ENCODE results near the gene JAKMIP2. TPM values are rescaled to one million over a fixed set of nuclear protein-coding genes. Genes with fewer than 3 reads are reported as not detected.

JAKMIP2 gene
- total RNA-seq, 4 donors from 2014 or later: 0.20 TPM; not detected in 3

DNA sequence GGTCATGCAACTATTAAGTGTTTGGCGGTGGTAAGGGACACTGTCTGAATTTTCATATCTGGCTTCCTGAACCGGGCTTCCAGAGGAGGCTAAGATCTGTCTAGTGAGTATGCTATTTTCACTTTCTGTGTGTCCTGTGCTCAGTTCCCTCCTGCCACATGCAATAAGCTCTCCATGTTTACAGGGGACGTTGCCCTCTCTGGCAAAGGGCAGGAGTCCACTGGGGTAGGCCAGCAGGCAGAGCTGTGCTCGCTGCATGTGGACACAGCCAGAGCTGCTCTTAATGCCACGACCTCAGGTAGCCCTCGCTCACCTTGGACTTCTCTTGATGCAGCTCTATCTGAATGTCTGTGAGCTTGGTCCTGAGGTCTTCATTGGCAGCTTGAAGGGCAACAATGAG is 111.2 kb downstream of the JAKMIP2 start:
- Histone ChIP-seq H3K4me3 (no peak overlapping the region), H3K4me1 (no peaks in the 10 kb centered on the region), H3K27me3 (no peaks in the 10 kb centered on the region), H3K36me3 (no peaks in the 10 kb centered on the region), H3K27ac (no peak overlapping the region), H3K9me3 (no peaks in the 10 kb centered on the region)
- in situ Hi-C loops (cut with MboI; ENCODE audit: low sequenced_read_pairs in 4 of 4) (no loop called here), intact Hi-C loops (cut with DNase I; ENCODE audit: low total_unique reads) (no loop called here)
- DNase-seq: no peak
- no peak for TF ChIP-seq POLR2A (IDR thresholded peaks at IDR 0.05)
- TF ChIP-seq CTCF (IDR thresholded peaks at IDR 0.05 in 4 of 5, conservative IDR thresholded peaks at IDR 0.05 in 1 of 5): no peak
- ATAC-seq: no peak

DNA sequence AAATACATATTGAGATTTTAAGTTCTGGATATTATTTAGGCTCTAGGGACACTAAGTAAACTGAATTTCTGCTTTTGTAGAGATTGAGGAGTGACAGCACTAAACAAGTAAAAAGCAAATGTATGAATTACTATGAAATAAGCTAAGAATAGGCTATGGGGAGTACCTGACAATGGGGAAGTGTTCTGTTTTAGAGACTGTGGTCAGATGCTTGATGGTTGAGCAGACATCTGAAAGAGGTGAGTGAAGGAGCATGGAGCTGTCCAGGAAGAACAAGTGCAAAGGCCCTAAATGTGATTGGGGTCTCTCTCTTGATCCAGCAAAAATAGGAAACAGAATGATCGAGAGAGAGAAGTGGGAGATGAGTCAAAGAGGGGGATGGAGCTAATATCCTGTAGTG is 111.7 kb downstream of the JAKMIP2 start:
- DNase-seq (no peak), ATAC-seq (no peak)
- TF ChIP-seq POLR2A (IDR thresholded peaks at IDR 0.05): no peak
- TF ChIP-seq CTCF (IDR thresholded peaks at IDR 0.05 in 4 of 5, conservative IDR thresholded peaks at IDR 0.05 in 1 of 5): no peak
- intact Hi-C loops (cut with DNase I; ENCODE audit: low total_unique reads) (no loop called here), in situ Hi-C loops (cut with MboI; ENCODE audit: low sequenced_read_pairs in 4 of 4) (no loop called here)
- Histone ChIP-seq H3K27ac (no peak overlapping the region), H3K4me3 (no peak overlapping the region), H3K27me3 (no peaks in the 10 kb centered on the region), H3K4me1 (no peaks in the 10 kb centered on the region), H3K36me3 (no peaks in the 10 kb centered on the region), H3K9me3 (no peaks in the 10 kb centered on the region)

DNA sequence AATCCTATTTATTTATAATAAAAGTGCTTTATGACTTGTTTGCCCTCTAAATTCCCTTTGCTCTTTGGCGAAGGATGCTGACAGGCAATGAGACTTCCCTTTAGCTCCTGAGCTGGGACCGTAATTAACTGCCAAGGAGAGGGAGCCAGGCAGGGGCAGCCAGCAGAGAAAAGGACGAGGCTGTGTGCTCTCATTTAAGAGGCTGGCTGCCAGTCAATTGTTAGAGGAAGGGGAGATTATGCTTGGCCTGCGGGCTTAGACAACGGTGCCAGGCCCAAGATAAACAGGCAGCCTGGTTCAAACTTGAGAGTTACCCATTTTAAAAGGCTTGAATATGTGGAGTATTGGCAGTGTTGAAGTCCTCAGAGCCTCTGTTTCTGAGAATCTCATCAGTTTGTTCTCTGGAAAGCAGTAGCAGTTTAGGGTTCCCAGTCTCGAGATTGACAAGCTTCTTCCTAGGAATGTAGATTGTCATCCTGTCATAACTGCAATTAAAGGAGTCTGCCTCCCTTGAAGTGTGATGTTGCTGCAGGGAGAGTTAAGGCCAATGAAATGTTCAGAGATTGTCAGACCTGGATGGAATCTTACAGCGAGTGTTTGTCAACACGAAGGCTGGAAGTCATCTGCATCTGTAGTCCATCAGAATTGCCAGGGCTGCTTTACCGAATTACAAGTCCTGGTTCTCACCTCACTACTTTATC is 113.2 kb downstream of the JAKMIP2 start:
- Histone ChIP-seq H3K4me1 (no peaks in the 10 kb centered on the region), H3K4me3 (no peak overlapping the region), H3K27ac (no peak overlapping the region), H3K36me3 (no peaks in the 10 kb centered on the region), H3K27me3 (no peaks in the 10 kb centered on the region), H3K9me3 (no peaks in the 10 kb centered on the region)
- DNase-seq (no peak), ATAC-seq (no peak)
- TF ChIP-seq POLR2A (IDR thresholded peaks at IDR 0.05) (no peak), CTCF (IDR thresholded peaks at IDR 0.05 in 4 of 5, conservative IDR thresholded peaks at IDR 0.05 in 1 of 5) (no peak)
- in situ Hi-C loops (cut with MboI; ENCODE audit: low sequenced_read_pairs in 4 of 4) (no loop called here), intact Hi-C loops (cut with DNase I; ENCODE audit: low total_unique reads) (no loop called here)

DNA sequence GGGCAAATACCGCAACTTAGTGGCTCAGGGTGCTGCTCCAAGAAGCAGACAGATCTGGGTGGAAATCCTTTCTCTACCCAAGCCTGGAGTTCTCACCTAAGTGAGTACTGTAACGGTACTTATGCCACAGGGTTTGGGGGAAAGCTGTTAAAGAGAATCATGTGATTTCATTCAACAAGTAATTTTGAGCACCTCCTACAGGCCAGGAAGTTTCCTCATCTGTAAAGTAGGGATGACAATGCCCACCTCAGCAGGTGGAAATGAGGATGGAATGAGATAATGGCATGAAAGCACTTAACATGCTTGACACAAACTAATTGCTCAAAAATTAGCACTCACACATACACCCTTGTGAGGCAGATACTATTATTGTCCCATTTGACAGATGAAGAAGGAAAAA is 114.1 kb downstream of the JAKMIP2 start:
- intact Hi-C loops (cut with DNase I; ENCODE audit: low total_unique reads) (no loop called here), in situ Hi-C loops (cut with MboI; ENCODE audit: low sequenced_read_pairs in 4 of 4) (no loop called here)
- no peak for TF ChIP-seq POLR2A (IDR thresholded peaks at IDR 0.05)
- TF ChIP-seq CTCF (IDR thresholded peaks at IDR 0.05 in 4 of 5, conservative IDR thresholded peaks at IDR 0.05 in 1 of 5): no peak
- no peak for DNase-seq
- Histone ChIP-seq H3K27me3 (no peaks in the 10 kb centered on the region), H3K4me3 (no peak overlapping the region), H3K27ac (no peak overlapping the region), H3K36me3 (no peaks in the 10 kb centered on the region), H3K4me1 (no peaks in the 10 kb centered on the region), H3K9me3 (no peaks in the 10 kb centered on the region)
- ATAC-seq: no peak

- TF ChIP-seq CTCF (IDR thresholded peaks at IDR 0.05 in 4 of 5, conservative IDR thresholded peaks at IDR 0.05 in 1 of 5): no peak
- no peak for TF ChIP-seq POLR2A (IDR thresholded peaks at IDR 0.05)
- intact Hi-C loops (cut with DNase I; ENCODE audit: low total_unique reads) (no loop called here), in situ Hi-C loops (cut with MboI; ENCODE audit: low sequenced_read_pairs in 4 of 4) (no loop called here)
- Histone ChIP-seq H3K4me1 (no peaks in the 10 kb centered on the region), H3K27ac (no peak overlapping the region), H3K36me3 (no peaks in the 10 kb centered on the region), H3K4me3 (no peak overlapping the region), H3K9me3 (no peaks in the 10 kb centered on the region), H3K27me3 (no peaks in the 10 kb centered on the region)
- ATAC-seq (no peak), DNase-seq (no peak)
Measured at GRCh38 chr5:147667363-147667762, 115.2 kb downstream of the JAKMIP2 start.

All from gastrocnemius medialis (tissue), 4 donors.